HEK293 (cell line): ENCODE data around the gene ROBO1.

Source experiments
- CTCF ChIA-PET: fragments of 350-600 bp; formaldehyde crosslinking; extraction: SDS; loops from one replicate; lab custom pipeline; 2021; ENCODE audit warnings: antibody characterized with exemption; lab: Yijun Ruan, JAX
- POLR2A ChIA-PET: fragments of 300-600 bp; formaldehyde crosslinking; extraction: SDS; loops from one replicate; lab custom pipeline; 2020; ENCODE audit warnings: antibody characterized with exemption, inconsistent platforms; lab: Yijun Ruan, JAX
- H3K27ac ChIP-seq: fragments of 200-500 bp; sonication (Bioruptor generic); 2 replicates; pipeline ENCODE4 v1.5.1; 2014; ENCODE audit warnings: low read depth, low read length, control low read depth, inconsistent platforms; ENCODE audit errors: extremely low read depth
- H3K36me3 ChIP-seq, 2 experiments: fragments of 200-500 bp in 1 of 2; sonication (Bioruptor generic) in 1 of 2; 1 replicate in 1 of 2; 2 replicates in 1 of 2; pipeline ENCODE4 v1.5.1; 2014 to 2017; ENCODE audit warnings: inconsistent platforms in 2 of 2, low read length in 2 of 2; ENCODE audit not compliant: control insufficient read depth in 2 of 2, insufficient read depth in 1 of 2
- H3K4me1 ChIP-seq: fragments of 200-500 bp; sonication (Bioruptor generic); 2 replicates; pipeline ENCODE4 v1.5.1; 2014; ENCODE audit warnings: mild to moderate bottlenecking, low read length, inconsistent platforms; ENCODE audit not compliant: control insufficient read depth, insufficient read depth
- H3K4me3 ChIP-seq: 2 replicates; pipeline ENCODE4 v1.5.1; 2011; ENCODE audit warnings: low read depth, mild to moderate bottlenecking, control low read depth, low read length, moderate library complexity
- H3K9me3 ChIP-seq: fragments of 200-500 bp; sonication (Bioruptor generic); 2 replicates; pipeline ENCODE4 v1.5.1; 2014; ENCODE audit warnings: low read depth, low read length, inconsistent platforms; ENCODE audit not compliant: control insufficient read depth, insufficient read depth
- BCL11A ChIP-seq: fragments of 450-650 bp; formaldehyde crosslinking; IDR thresholded peaks from 2 replicates; pipeline ENCODE4 v1.5.1; 2016; ENCODE audit warnings: low read depth, missing biosample characterization, missing genetic modification characterization
- FEZF1 ChIP-seq: fragments of 450-650 bp; formaldehyde crosslinking; IDR thresholded peaks from 2 replicates; pipeline ENCODE4 v1.5.1; 2016; ENCODE audit warnings: missing biosample characterization, missing genetic modification characterization
- GFI1B ChIP-seq: fragments of 450-650 bp; formaldehyde crosslinking; IDR thresholded peaks from 2 replicates; pipeline ENCODE4 v1.5.1; 2016; ENCODE audit warnings: missing biosample characterization, missing genetic modification characterization
- INSM2 ChIP-seq: fragments of 450-650 bp; formaldehyde crosslinking; IDR thresholded peaks from 2 replicates; pipeline ENCODE4 v1.5.1; 2016; ENCODE audit warnings: missing biosample characterization, missing genetic modification characterization
- KLF16 ChIP-seq: fragments of 450-650 bp; formaldehyde crosslinking; IDR thresholded peaks from 2 replicates; pipeline ENCODE4 v1.5.1; 2017; ENCODE audit warnings: missing biosample characterization, missing genetic modification characterization
- MYNN ChIP-seq: fragments of 450-650 bp; formaldehyde crosslinking; IDR thresholded peaks from 2 replicates; pipeline ENCODE4 v1.5.1; 2016; ENCODE audit warnings: missing biosample characterization, missing genetic modification characterization, borderline replicate concordance
- OVOL3 ChIP-seq: fragments of 450-650 bp; formaldehyde crosslinking; IDR thresholded peaks from 2 replicates; pipeline ENCODE4 v1.5.1; 2016; ENCODE audit warnings: missing biosample characterization, missing genetic modification characterization
- PRDM1 ChIP-seq: fragments of 450-650 bp; formaldehyde crosslinking; IDR thresholded peaks from 2 replicates; pipeline ENCODE4; 2016; ENCODE audit warnings: missing biosample characterization, missing genetic modification characterization
- ZBTB20 ChIP-seq: fragments of 450-650 bp; formaldehyde crosslinking; IDR thresholded peaks from 2 replicates; pipeline ENCODE4 v1.5.1; 2016; ENCODE audit warnings: missing biosample characterization, missing genetic modification characterization
- ZBTB48 ChIP-seq: fragments of 450-650 bp; formaldehyde crosslinking; IDR thresholded peaks from 2 replicates; pipeline ENCODE4 v1.5.1; 2016; ENCODE audit warnings: missing biosample characterization, missing genetic modification characterization
- ZBTB49 ChIP-seq: fragments of 450-650 bp; formaldehyde crosslinking; IDR thresholded peaks from 2 replicates; pipeline ENCODE4 v1.5.1; 2016; ENCODE audit warnings: missing biosample characterization, missing genetic modification characterization, low read depth
- ZBTB7A ChIP-seq: fragments of 450-650 bp; formaldehyde crosslinking; IDR thresholded peaks from 2 replicates; pipeline ENCODE4 v1.5.1; 2016; ENCODE audit warnings: low read depth, missing biosample characterization, missing genetic modification characterization
- ZNF114 ChIP-seq: fragments of 450-650 bp; formaldehyde crosslinking; IDR thresholded peaks from 2 replicates; pipeline ENCODE4 v1.5.0; 2017; ENCODE audit warnings: missing biosample characterization, missing genetic modification characterization
- ZNF132 ChIP-seq: fragments of 450-650 bp; formaldehyde crosslinking; IDR thresholded peaks from 2 replicates; pipeline ENCODE4 v1.5.1; 2017; ENCODE audit warnings: missing biosample characterization, missing genetic modification characterization, borderline replicate concordance
- ZNF138 ChIP-seq: fragments of 450-650 bp; formaldehyde crosslinking; IDR thresholded peaks from 2 replicates; pipeline ENCODE4 v1.5.1; 2016; ENCODE audit warnings: missing biosample characterization, missing genetic modification characterization, borderline replicate concordance
- ZNF292 ChIP-seq: fragments of 450-650 bp; formaldehyde crosslinking; IDR thresholded peaks from 2 replicates; pipeline ENCODE4 v1.5.1; 2016; ENCODE audit warnings: low read depth, missing biosample characterization, missing genetic modification characterization, borderline replicate concordance
- ZNF404 ChIP-seq: fragments of 450-650 bp; formaldehyde crosslinking; IDR thresholded peaks from 2 replicates; pipeline ENCODE4 v1.5.1; 2017; ENCODE audit warnings: missing biosample characterization, missing genetic modification characterization
- ZNF596 ChIP-seq: fragments of 450-650 bp; IDR thresholded peaks from 2 replicates; pipeline ENCODE4 v1.5.0; 2018; ENCODE audit warnings: missing biosample characterization, mild to moderate bottlenecking, missing genetic modification characterization, moderate library complexity

ROBO1 gene

GRCh38 chr3:78820542-78820941, 947.3 kb downstream of the ROBO1 start:
- POLR2A ChIA-PET: no interaction called here
- H3K4me1 ChIP-seq: no peaks in the 10 kb centered on the region
- CTCF ChIA-PET: no interaction called here

GRCh38 chr3:78818161-78818985, 949.4 kb downstream of the ROBO1 start:
- Histone ChIP-seq H3K4me1 (0 out of 2 replicates have a peak, but pooled peaks cover 6% of the 10 kb centered on the region), H3K27ac (no peak overlapping the region), H3K36me3 (no peaks in the 10 kb centered on the region), H3K4me3 (no peak overlapping the region), H3K9me3 (no peaks in the 10 kb centered on the region)
- ChIA-PET CTCF (no interaction called here), POLR2A (no interaction called here)
- TF ChIP-seq ZBTB7A (tag by site-specific recombination): no peak

More at GRCh38 chr3:78820542-78820941, 947.3 kb downstream of the ROBO1 start:
- TF ChIP-seq ZNF404 (tag by site-specific recombination): no peak
- H3K36me3 ChIP-seq: no peaks in the 10 kb centered on the region
- no peak overlapping the region for H3K27ac ChIP-seq
- H3K4me3 ChIP-seq: no peak overlapping the region
- no peaks in the 10 kb centered on the region for H3K9me3 ChIP-seq

- H3K4me1 ChIP-seq: peaks cover 9% of the 10 kb centered on the region; the same call in 1 of the 2 replicates
- ChIA-PET CTCF (no interaction called here), POLR2A (no interaction called here)
- H3K4me3 ChIP-seq: no peak overlapping the region
- H3K36me3 ChIP-seq: no peaks in the 10 kb centered on the region
- TF ChIP-seq BCL11A (no peak), ZBTB49 (tag by site-specific recombination) (no peak), INSM2 (tag by site-specific recombination) (no peak), FEZF1 (peak; percentile 34; the same call in 1 of the 2 replicates)
- H3K27ac ChIP-seq: no peak overlapping the region
- no peaks in the 10 kb centered on the region for H3K9me3 ChIP-seq
Measured at GRCh38 chr3:78814893-78815562, 952.8 kb downstream of the ROBO1 start.

GRCh38 chr3:78812166-78812565, 955.6 kb downstream of the ROBO1 start:
- peaks cover 9% of the 10 kb centered on the region; the same call in 1 of the 2 replicates for H3K4me1 ChIP-seq
- ChIA-PET POLR2A (no interaction called here), CTCF (no interaction called here)
- TF ChIP-seq KLF16 (tag by site-specific recombination): no peak
- TF ChIP-seq ZNF132 (tag by site-specific recombination): no peak
- TF ChIP-seq ZNF114 (tag by site-specific recombination): no peak
- no peak for TF ChIP-seq OVOL3 (tag by site-specific recombination)
- no peak for TF ChIP-seq ZBTB20 (tag by site-specific recombination)
- TF ChIP-seq MYNN (tag by site-specific recombination): no peak
- no peak for TF ChIP-seq ZNF138 (tag by site-specific recombination)
- TF ChIP-seq PRDM1 (tag by site-specific recombination): no peak
- no peak for TF ChIP-seq GFI1B (tag by site-specific recombination)
- TF ChIP-seq ZBTB48: no peak
- no peak for TF ChIP-seq BCL11A
- TF ChIP-seq ZNF292 (tag by site-specific recombination): no peak
- TF ChIP-seq ZNF596 (tag by site-specific recombination): no peak
- no peak overlapping the region for H3K4me3 ChIP-seq
- H3K36me3 ChIP-seq: no peaks in the 10 kb centered on the region
- H3K9me3 ChIP-seq: no peaks in the 10 kb centered on the region
- H3K27ac ChIP-seq: no peak overlapping the region
